Small intestine (tissue), 7 donors: ENCODE measurements around the gene NUDT9. TPM values are rescaled to one million over a fixed set of nuclear protein-coding genes. Genes with fewer than 3 reads are reported as not detected.
"Not testable (repeated sequence)": the region's sequence is repeated elsewhere in the genome, so short reads cannot be mapped to it uniquely, and the experiment has no call there.

Experiments
- DNase-seq, 2 donors: peaks; one replicate each; pipeline versions ENCODE4 v3.0.0 to v3.0.0-alpha.2; 2013
- FAIRE-seq: peaks from 2 replicates; lab custom pipeline; 2012; peaks lifted over from hg19 to GRCh38; lab: Jason Lieb, UNC
- H3K27ac ChIP-seq, 3 donors: one replicate each; pipeline ENCODE4 v1.5.1; 2013; ENCODE audit warnings: low read length in 2 of 3, mild to moderate bottlenecking in 2 of 3, control low read depth in 1 of 3, inconsistent platforms in 1 of 3, low read depth in 1 of 3, moderate library complexity in 1 of 3
- H3K27me3 ChIP-seq, 3 donors: one replicate each; pipeline ENCODE4 v1.6.1; 2013; ENCODE audit warnings: low read length in 3 of 3, inconsistent platforms in 1 of 3; ENCODE audit not compliant: control insufficient read depth in 3 of 3, insufficient read depth in 3 of 3
- H3K36me3 ChIP-seq, 3 donors: one replicate each; pipeline ENCODE4 v1.6.1; 2013; ENCODE audit warnings: low read length in 3 of 3, inconsistent platforms in 1 of 3, low read depth in 1 of 3, mild to moderate bottlenecking in 1 of 3, moderate library complexity in 1 of 3; ENCODE audit not compliant: control insufficient read depth in 3 of 3, insufficient read depth in 2 of 3
- H3K4me1 ChIP-seq, 3 donors: one replicate each; pipeline ENCODE4 v1.6.1; 2013; ENCODE audit warnings: low read length in 2 of 3, inconsistent platforms in 1 of 3, low read depth in 1 of 3, mild to moderate bottlenecking in 1 of 3, moderate library complexity in 1 of 3; ENCODE audit not compliant: control insufficient read depth in 3 of 3, insufficient read depth in 2 of 3
- H3K4me3 ChIP-seq, 3 donors: one replicate each; pipeline ENCODE4 v1.5.1; 2013; ENCODE audit warnings: low read length in 3 of 3, control low read depth in 1 of 3, inconsistent platforms in 1 of 3, low read depth in 1 of 3, mild to moderate bottlenecking in 1 of 3, moderate library complexity in 1 of 3
- H3K9me3 ChIP-seq, 2 donors: one replicate each; pipeline ENCODE4 v1.6.1; 2013; ENCODE audit warnings: low read depth in 1 of 2, low read length in 1 of 2; ENCODE audit not compliant: control insufficient read depth in 2 of 2, insufficient read depth in 1 of 2
- WGBS, 3 donors: extraction: QIAGEN DNeasy Blood & Tissue Kit; methylation state at CpG; one replicate each; pipeline ENCODE4 v1.1.7; 2013; 5-methylcytosine and 5-hydroxymethylcytosine counted together
- polyA plus RNA-seq, 4 donors: library from polyadenylated mRNA; stranded (reverse) in 3 of 4; unstranded in 1 of 4; fragments of 200-250 nt in 3 of 4; fragments of 120-200 nt in 1 of 4; gene quantifications; one replicate each; pipeline versions ENCODE4 v1.2.1 to v1.2.3, GENCODE V29; 2013
- donor health status: healthy with polysubstance abuse.
- donor health status: control.
- donor health status: control.
- donor health status: Bipolar disorder and iron deficiency.
- donor health status: healthy.

NUDT9 gene
- polyA plus RNA-seq, 4 donors = 62.7 to 89.0 (median 71.3) TPM

GRCh38 chr4:87476934-87477333 is 54.6 kb downstream of the NUDT9 start:
- H3K4me3 ChIP-seq = no peak overlapping the region
- no peak overlapping the region for H3K27ac ChIP-seq
- FAIRE-seq = no peak
- H3K27me3 ChIP-seq = no peaks in the 10 kb centered on the region
- H3K36me3 ChIP-seq = peaks cover 0 to 3% (median 0%) of the 10 kb centered on the region in 3 donors
- no peak for DNase-seq
- no peaks in the 10 kb centered on the region for H3K9me3 ChIP-seq
- H3K4me1 ChIP-seq = no peaks in the 10 kb centered on the region
- 65 to 94% (median 91%) methylated on average over 3 of the region's 3 CpGs for WGBS, 3 donors

DNA sequence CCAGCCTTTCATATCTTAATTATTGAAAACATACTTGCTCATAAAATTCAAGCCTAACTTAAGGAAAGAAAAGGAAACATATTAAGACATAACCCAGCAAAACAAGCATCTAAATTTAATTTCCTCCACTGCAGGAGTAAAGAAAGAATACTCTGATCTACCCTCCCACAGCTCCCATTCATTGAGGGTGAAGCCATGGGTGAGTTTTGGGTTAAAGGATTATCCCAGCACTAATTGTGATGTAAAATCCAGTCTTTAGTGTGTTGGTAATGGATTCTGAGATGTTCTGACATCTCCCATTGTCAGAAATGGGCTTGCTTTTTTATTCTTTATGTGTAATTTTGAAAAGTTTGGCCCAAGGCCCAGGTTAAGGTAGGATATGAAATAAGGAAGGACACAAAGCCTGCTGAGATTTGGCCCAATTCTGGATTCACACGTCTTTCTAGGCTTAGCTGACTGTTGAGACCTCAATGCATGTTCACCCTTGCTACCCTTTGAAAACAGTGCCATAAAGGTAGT is 56.4 kb downstream of the NUDT9 start:
- 85 to 91% (median 90%) methylated on average over 1 of the region's 1 CpG for WGBS, 3 donors
- H3K4me1 ChIP-seq = no peaks in the 10 kb centered on the region
- FAIRE-seq (no peak), DNase-seq (no peak)
- no peak overlapping the region for H3K27ac ChIP-seq
- no peak overlapping the region for H3K4me3 ChIP-seq
- H3K36me3 ChIP-seq = peaks cover 0 to 3% (median 2%) of the 10 kb centered on the region in 3 donors
- H3K27me3 ChIP-seq = no peaks in the 10 kb centered on the region
- no peaks in the 10 kb centered on the region for H3K9me3 ChIP-seq

- H3K27me3 ChIP-seq = no peaks in the 10 kb centered on the region
- no peak for FAIRE-seq
- no peak for DNase-seq
- no peak overlapping the region for H3K27ac ChIP-seq
- peaks cover 0 to 3% (median 2%) of the 10 kb centered on the region in 3 donors for H3K36me3 ChIP-seq
- H3K4me3 ChIP-seq = no peak overlapping the region
- H3K9me3 ChIP-seq = no peaks in the 10 kb centered on the region
- H3K4me1 ChIP-seq = no peaks in the 10 kb centered on the region
These were observed 59.0 kb downstream of the NUDT9 start for GRCh38 chr4:87481377-87481776.

GRCh38 chr4:87483247-87483646 is 60.9 kb downstream of the NUDT9 start:
- H3K4me3 ChIP-seq, FAIRE-seq, H3K4me1 ChIP-seq, H3K9me3 ChIP-seq, H3K27ac ChIP-seq, H3K36me3 ChIP-seq, DNase-seq, H3K27me3 ChIP-seq: not testable (repeated sequence)

DNA sequence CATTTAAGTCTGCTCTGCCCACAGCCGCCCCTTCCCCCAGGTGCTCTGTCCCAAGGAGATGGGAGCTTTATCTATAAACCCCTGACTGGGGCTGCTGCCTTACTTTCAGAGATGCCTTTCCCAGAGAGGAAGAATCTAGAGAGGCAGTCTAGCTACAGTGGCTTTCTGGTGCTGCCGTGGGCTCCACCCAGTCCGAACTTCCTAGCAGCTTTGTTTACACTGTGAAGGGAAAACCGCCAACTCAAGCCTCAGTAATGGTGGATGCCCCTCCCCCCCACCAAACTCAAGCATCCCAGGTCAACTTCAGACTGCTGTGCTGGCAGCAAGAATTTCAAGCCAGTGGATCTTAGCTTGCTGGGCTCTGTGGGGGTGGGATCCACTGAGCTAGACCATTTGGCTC is 66.3 kb downstream of the NUDT9 start:
- FAIRE-seq, H3K4me3 ChIP-seq, H3K9me3 ChIP-seq, H3K4me1 ChIP-seq, DNase-seq, H3K27ac ChIP-seq, H3K27me3 ChIP-seq: not testable (repeated sequence)
- WGBS, 3 donors = 49 to 95% (median 71%) methylated on average over 4 of the region's 4 CpGs
- H3K36me3 ChIP-seq = peaks cover 0 to 11% (median 0%) of the 10 kb centered on the region in 3 donors

DNA sequence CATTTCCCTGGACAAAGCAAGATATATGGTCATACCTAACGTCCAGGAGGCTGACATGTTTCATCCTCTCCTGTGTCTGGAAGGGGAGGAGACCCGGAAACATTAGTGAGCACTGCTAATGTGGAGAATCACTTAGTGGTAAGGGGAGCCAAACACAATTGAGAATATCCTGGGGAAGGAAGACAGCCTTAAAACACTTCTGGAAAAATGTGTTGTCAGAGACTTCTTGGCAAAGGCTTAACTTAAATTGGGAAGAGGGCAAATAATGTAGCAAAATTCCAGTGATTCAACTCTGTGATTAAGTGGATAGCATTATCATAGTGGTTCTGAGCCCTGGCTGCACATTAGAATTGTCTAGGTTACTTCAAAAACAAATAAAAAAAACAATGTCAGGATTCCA is 67.3 kb downstream of the NUDT9 start:
- 68 to 87% (median 81%) methylated on average over 2 of the region's 2 CpGs for WGBS, 3 donors
- DNase-seq = no peak
- no peak for FAIRE-seq
- H3K36me3 ChIP-seq = peaks cover 0 to 11% (median 0%) of the 10 kb centered on the region in 3 donors
- H3K4me1 ChIP-seq = no peaks in the 10 kb centered on the region
- peaks cover 0 to 8% of the 10 kb centered on the region in 2 donors for H3K9me3 ChIP-seq
- no peaks in the 10 kb centered on the region for H3K27me3 ChIP-seq
- H3K4me3 ChIP-seq = no peak overlapping the region
- H3K27ac ChIP-seq = no peak overlapping the region

DNA sequence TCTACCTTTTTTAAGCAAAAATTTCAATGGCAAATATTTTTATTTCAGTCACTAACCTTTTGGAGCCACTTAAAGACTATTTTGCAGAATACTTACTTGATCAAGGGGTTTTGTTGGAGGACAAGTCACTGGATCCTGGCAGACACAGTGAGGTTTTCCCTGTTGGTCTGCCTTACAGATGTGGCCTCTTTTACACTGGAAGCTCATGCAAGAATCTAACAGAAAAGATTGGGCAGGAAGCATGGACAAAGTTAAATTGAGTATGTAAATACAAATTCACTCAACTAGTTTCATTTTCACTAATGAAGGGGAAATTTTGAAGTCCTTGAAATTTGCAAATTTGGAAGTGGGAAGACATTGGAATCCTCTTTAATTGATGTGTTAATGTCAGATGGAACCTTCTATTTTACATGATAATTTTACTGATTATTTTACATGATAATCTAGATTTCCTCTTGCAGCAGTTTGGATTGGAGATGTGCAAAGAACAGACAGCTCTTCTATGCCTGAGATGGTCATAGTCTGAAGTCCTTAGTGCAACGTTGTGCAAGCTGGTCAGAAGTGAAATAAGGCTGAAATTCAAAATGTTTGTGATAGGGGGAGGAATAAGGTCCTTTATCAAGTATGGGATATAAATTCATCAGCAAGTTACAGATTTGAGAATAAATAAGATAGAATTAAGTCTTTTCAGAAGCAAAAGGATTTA is 68.4 kb downstream of the NUDT9 start:
- DNase-seq (peak in 1 of 2 donors; percentile 37), FAIRE-seq (no peak)
- Histone ChIP-seq H3K4me1 (no peaks in the 10 kb centered on the region), H3K4me3 (no peak overlapping the region), H3K9me3 (peaks cover 0 to 8% of the 10 kb centered on the region in 2 donors), H3K36me3 (peaks cover 0 to 11% (median 0%) of the 10 kb centered on the region in 3 donors), H3K27ac (no peak overlapping the region), H3K27me3 (no peaks in the 10 kb centered on the region)
- WGBS, 3 donors = 11 to 27% (median 19%) methylated on average over 1 of the region's 1 CpG

DNA sequence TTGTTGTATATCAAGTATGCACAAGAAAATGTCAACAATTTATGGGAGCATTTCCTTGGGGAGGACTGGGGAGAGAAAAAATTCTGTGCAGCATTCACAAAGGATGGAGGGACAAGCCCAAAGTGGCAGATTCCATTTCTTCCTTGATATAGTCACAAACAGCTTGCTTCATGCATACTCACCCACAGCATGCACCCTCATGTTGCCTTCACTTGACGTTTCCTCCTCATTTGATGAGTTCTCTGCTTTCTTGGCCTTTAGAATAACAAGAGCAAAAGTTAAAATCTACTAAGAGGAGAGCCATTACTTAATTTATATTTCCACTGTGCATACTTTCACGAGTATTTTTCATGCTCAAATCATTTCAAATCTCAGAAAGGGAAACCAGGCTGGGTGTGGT is 69.1 kb downstream of the NUDT9 start:
- WGBS, 3 donors = 75 to 76% (median 76%) methylated on average over 2 of the region's 2 CpGs
- peaks cover 0 to 11% (median 0%) of the 10 kb centered on the region in 3 donors for H3K36me3 ChIP-seq
- H3K4me1 ChIP-seq = no peaks in the 10 kb centered on the region
- H3K9me3 ChIP-seq = peaks cover 0 to 8% of the 10 kb centered on the region in 2 donors
- H3K4me3 ChIP-seq = no peak overlapping the region
- no peak for FAIRE-seq
- H3K27ac ChIP-seq = no peak overlapping the region
- no peak for DNase-seq
- H3K27me3 ChIP-seq = no peaks in the 10 kb centered on the region
